Renal cortex interstitium (tissue), 11 donors: ENCODE measurements around the gene IDH3G. TPM values are rescaled to one million over a fixed set of nuclear protein-coding genes. Genes with fewer than 3 reads are reported as not detected.
"Not testable (repeated sequence)": the region's sequence is repeated elsewhere in the genome, so short reads cannot be mapped to it uniquely, and the experiment has no call there.

Source experiments
- DNase-seq, 11 donors: peaks; one replicate each; pipeline ENCODE4 v3.0.0-alpha.2; 2013; ENCODE audit warnings: low read depth in 9 of 11, low spot score in 4 of 11; ENCODE audit errors: extremely low read depth in 1 of 11
- polyA plus RNA-seq, 3 donors: library from polyadenylated mRNA; unstranded; fragments of 120-200 nt; gene quantifications; one replicate each; pipeline ENCODE4 v1.2.1, GENCODE V29; 2013; ENCODE audit not compliant: insufficient read length in 3 of 3

IDH3G gene
- polyA plus RNA-seq, 3 donors: 69.9 to 93.9 (median 91.2) TPM

- no peak for DNase-seq
These were observed 27.1 kb downstream of the IDH3G start for GRCh38 chrX:153766871-153767673.

- DNase-seq: no peak
These were observed 27.9 kb downstream of the IDH3G start for GRCh38 chrX:153766098-153766817.

- DNase-seq: no peak
These were observed 28.8 kb downstream of the IDH3G start for GRCh38 chrX:153765138-153766079.

- DNase-seq: no peak
These were observed 29.4 kb downstream of the IDH3G start for GRCh38 chrX:153764786-153765137.

- DNase-seq: peak in 3 of 11 donors; percentile 26 to 58 (median 43)
These were observed 30.0 kb downstream of the IDH3G start, which contains the start of gene PLXNB3 for GRCh38 chrX:153763989-153764755. Gene PLXNB3 (plus strand): TSS chrX:153764249. CDS start chrX:153765536, 1,287 bp downstream.

- no peak for DNase-seq
These were observed 30.8 kb downstream of the IDH3G start for GRCh38 chrX:153763298-153763932.

- no peak for DNase-seq
These were observed 31.5 kb downstream of the IDH3G start for GRCh38 chrX:153762626-153763173.

GRCh38 chrX:153761863-153762262 is 32.3 kb downstream of the IDH3G start:
- DNase-seq: no peak

- DNase-seq: no peak
These were observed 39.0 kb downstream of the IDH3G start for GRCh38 chrX:153755136-153755535.

GRCh38 chrX:153750127-153750774 is 43.9 kb downstream of the IDH3G start:
- no peak for DNase-seq

- not testable (repeated sequence) for DNase-seq
These were observed 45.2 kb downstream of the IDH3G start for GRCh38 chrX:153749017-153749416.

GRCh38 chrX:153746991-153747390 is 47.2 kb downstream of the IDH3G start:
- not testable (repeated sequence) for DNase-seq

GRCh38 chrX:153746359-153746758 is 47.8 kb downstream of the IDH3G start:
- no peak for DNase-seq

- not testable (repeated sequence) for DNase-seq
These were observed 49.1 kb downstream of the IDH3G start for GRCh38 chrX:153745067-153745433.

GRCh38 chrX:153744210-153745066 is 49.7 kb downstream of the IDH3G start:
- DNase-seq: no peak

- DNase-seq: peak in 1 of 11 donors; percentile 20
These were observed 50.5 kb downstream of the IDH3G start for GRCh38 chrX:153743468-153744209.
